ENCODE measurements around the gene KIF16B. TPM values are rescaled to one million over a fixed set of nuclear protein-coding genes. Genes with fewer than 3 reads are reported as not detected.

The KIF16B gene
- total and polyA plus RNA-seq, 2 of the 8 experiments (the other 6 are each of a cell fraction or from before 2014, with no cell fraction given): 3.0 to 9.2 TPM

DNA sequence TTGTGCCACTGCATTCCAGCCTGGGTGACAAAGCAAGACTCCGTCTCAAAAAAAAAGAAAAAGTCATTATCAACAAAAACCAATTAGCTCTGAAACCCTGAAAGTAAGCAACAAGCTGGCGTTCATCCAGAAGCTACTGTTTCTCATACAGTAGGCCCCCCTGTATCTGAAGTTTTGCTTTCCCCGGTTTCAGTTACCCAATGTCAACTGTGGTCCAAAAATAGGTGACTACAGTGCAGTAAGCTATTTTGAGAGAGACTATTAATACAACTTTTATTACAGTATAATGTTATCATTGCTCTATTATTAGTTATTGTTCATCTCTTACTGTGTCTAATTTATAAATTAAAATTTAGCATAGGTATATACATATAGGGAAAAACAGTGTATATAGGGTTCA is 135.1 kb downstream of the KIF16B start (continued):
- TF ChIP-seq, protein P1, sequence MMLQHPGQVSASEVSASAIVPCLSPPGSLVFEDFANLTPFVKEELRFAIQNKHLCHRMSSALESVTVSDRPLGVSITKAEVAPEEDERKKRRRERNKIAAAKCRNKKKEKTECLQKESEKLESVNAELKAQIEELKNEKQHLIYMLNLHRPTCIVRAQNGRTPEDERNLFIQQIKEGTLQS (IDR thresholded peaks at IDR 0.05; ENCODE audit: insufficient read depth, low read depth, low read length): no peak
- TF ChIP-seq SUZ12 (IDR thresholded peaks at IDR 0.05; ENCODE audit: low read length) (no peak), ZNF274 (IDR thresholded peaks at IDR 0.05; ENCODE audit: borderline replicate concordance, extremely low read depth, low read length) (no peak), KDM5A (IDR thresholded peaks at IDR 0.05; ENCODE audit: low read length) (no peak)

Data from H1 (cell line).